SK-N-SH (cell line): Measurements from ENCODE around the gene RILPL1. TPM values are rescaled to one million over a fixed set of nuclear protein-coding genes. Genes with fewer than 3 reads are reported as not detected.
"Not testable (repeated sequence)": the region's sequence is repeated elsewhere in the genome, so short reads cannot be mapped to it uniquely, and the experiment has no call there.

ENCODE experiments used
- CTCF ChIA-PET: fragments of 300-600, 350-600 bp; formaldehyde crosslinking; extraction: SDS; loops from one replicate; lab custom pipeline; 2021; lab: Yijun Ruan, JAX
- POLR2A ChIA-PET: fragments of 350-600 bp; sonication (Branson Sonifier 250); formaldehyde crosslinking; extraction: SDS; loops from one replicate; lab custom pipeline; 2020; ENCODE audit warnings: antibody characterized with exemption, inconsistent platforms; lab: Yijun Ruan, JAX
- DNase-seq: peaks from one replicate; pipeline ENCODE4 v3.0.0; 2012
- H2AFZ ChIP-seq: fragments of 200-600 bp; sonication (generic); 2 replicates; pipeline ENCODE4 v1.8.1; 2016; ENCODE audit warnings: antibody characterized with exemption, mild to moderate bottlenecking, low read depth
- H3F3A ChIP-seq: fragments of 200-600 bp; sonication (generic); replicated peaks from 2 replicates; pipeline ENCODE3; 2016; ENCODE audit warnings: antibody characterized with exemption, mild to moderate bottlenecking; ENCODE audit not compliant: insufficient read depth
- H3K27ac ChIP-seq, 2 experiments: fragments of 200-500 bp in 1 of 2; fragments of 200-600 bp in 1 of 2; sonication (Bioruptor generic) in 1 of 2; sonication (generic), shearing (Covaris generic) in 1 of 2; 2 replicates each; pipeline versions ENCODE4 v1.5.1 to v1.6.1; 2014 to 2016; ENCODE audit warnings: low read depth in 2 of 2, inconsistent platforms in 1 of 2, low read length in 1 of 2, mild to moderate bottlenecking in 1 of 2, mixed read lengths in 1 of 2
- H3K27me3 ChIP-seq: fragments of 200-600 bp; sonication (generic), shearing (Covaris generic); 2 replicates; pipeline ENCODE4 v1.6.1; 2016; ENCODE audit warnings: mixed run types; ENCODE audit not compliant: insufficient read depth
- H3K36me3 ChIP-seq, 2 experiments: fragments of 200-500 bp in 1 of 2; fragments of 200-600 bp in 1 of 2; sonication (Bioruptor generic) in 1 of 2; sonication (generic) in 1 of 2; replicated peaks in 1 of 2; 2 replicates each; pipeline versions ENCODE3 to v1.5.1; 2014 to 2016; ENCODE audit warnings: low read length in 1 of 2, mild to moderate bottlenecking in 1 of 2; ENCODE audit not compliant: insufficient read depth in 2 of 2, control insufficient read depth in 1 of 2
- H3K4me1 ChIP-seq, 2 experiments: fragments of 200-500 bp in 1 of 2; fragments of 200-600 bp in 1 of 2; sonication (Bioruptor generic) in 1 of 2; sonication (generic), shearing (Covaris generic) in 1 of 2; 2 replicates each; pipeline versions ENCODE4 v1.5.1 to v1.6.1; 2014 to 2016; ENCODE audit warnings: low read depth in 1 of 2, low read length in 1 of 2, mixed run types in 1 of 2; ENCODE audit not compliant: insufficient read depth in 2 of 2, control insufficient read depth in 1 of 2
- H3K4me2 ChIP-seq: fragments of 200-600 bp; sonication (generic), shearing (Covaris generic); 2 replicates; pipeline ENCODE4 v1.6.1; 2017; ENCODE audit warnings: mixed run types
- H3K4me3 ChIP-seq, 2 experiments: fragments of 200-500 bp in 1 of 2; fragments of 200-600 bp in 1 of 2; sonication (Bioruptor generic) in 1 of 2; sonication (generic), shearing (Covaris generic) in 1 of 2; 2 replicates each; pipeline versions ENCODE4 v1.5.1 to v1.8.1; 2014 to 2016; ENCODE audit warnings: low read depth in 2 of 2, inconsistent platforms in 1 of 2, low read length in 1 of 2, mild to moderate bottlenecking in 1 of 2, mixed read lengths in 1 of 2, moderate library complexity in 1 of 2
- H3K79me2 ChIP-seq: fragments of 200-600 bp; sonication (generic); 2 replicates; pipeline ENCODE4 v1.8.1; 2017; ENCODE audit warnings: mild to moderate bottlenecking; ENCODE audit not compliant: insufficient read depth
- H3K9ac ChIP-seq: fragments of 200-600 bp; sonication (generic); 2 replicates; pipeline ENCODE4 v1.6.1; 2017; ENCODE audit warnings: mixed run types
- H3K9me2 ChIP-seq: fragments of 200-600 bp; sonication (generic); 2 replicates; pipeline ENCODE4 v1.6.1; 2017; ENCODE audit warnings: mixed run types
- H3K9me3 ChIP-seq: fragments of 200-600 bp; sonication (generic); 2 replicates; pipeline ENCODE4 v1.6.1; 2017; ENCODE audit warnings: mixed run types, mild to moderate bottlenecking, moderate library complexity
- H4K20me1 ChIP-seq: fragments of 200-600 bp; sonication (generic); 2 replicates; pipeline ENCODE4 v1.6.1; 2017; ENCODE audit warnings: mild to moderate bottlenecking, mixed run types; ENCODE audit not compliant: insufficient read depth
- CHD2 ChIP-seq: fragments of 150-350 bp; IDR thresholded peaks from 2 replicates; pipeline ENCODE4 v1.6.1; 2018; ENCODE audit warnings: low read length; ENCODE audit not compliant: partially characterized antibody
- FOSL2 ChIP-seq: IDR thresholded peaks from 2 replicates; pipeline ENCODE4 v1.4.0; 2012; ENCODE audit warnings: low read depth, mild to moderate bottlenecking, moderate library complexity, borderline replicate concordance
- RAD21 ChIP-seq: IDR thresholded peaks from 2 replicates; pipeline ENCODE4 v1.6.1; 2012; ENCODE audit warnings: mild to moderate bottlenecking, low read length
- RCOR1 ChIP-seq: fragments of 150-350 bp; IDR thresholded peaks from 2 replicates; pipeline ENCODE4 v1.6.1; 2017; ENCODE audit warnings: antibody characterized with exemption, low read length
- RXRA ChIP-seq: IDR thresholded peaks from 2 replicates; pipeline ENCODE4 v1.4.0; 2012; ENCODE audit warnings: low read depth, mild to moderate bottlenecking, borderline replicate concordance
- YY1 ChIP-seq: IDR thresholded peaks from 2 replicates; pipeline ENCODE4 v1.4.0; 2012; ENCODE audit warnings: low read depth, mild to moderate bottlenecking
- WGBS: methylation state at CpG from one replicate; pipeline ENCODE4 v1.1.6; 2017; ENCODE audit warnings: low lambda C conversion rate; 5-methylcytosine and 5-hydroxymethylcytosine counted together
- polyA plus RNA-seq, 3 experiments: library from polyadenylated mRNA; depleted of rRNA; stranded (reverse); fragments of >200 nt; gene quantifications; 2 replicates each; pipeline ENCODE4 v1.2.3, GENCODE V29; 2012
- TF ChIP-seq, protein P1 (sequence below): IDR thresholded peaks from 2 replicates; pipeline ENCODE4 v1.4.0; 2012; ENCODE audit warnings: low read depth, borderline replicate concordance
- TF ChIP-seq, protein P2 (sequence below): fragments of 150-350 bp; IDR thresholded peaks from 2 replicates; pipeline ENCODE4 v1.6.1; 2017; ENCODE audit warnings: antibody characterized with exemption, low read length, low read depth, borderline replicate concordance
- TF ChIP-seq, protein P3 (sequence below): IDR thresholded peaks from 2 replicates; pipeline ENCODE4 v1.4.0; 2012; ENCODE audit warnings: low read depth

Gene RILPL1
- polyA plus RNA-seq, 1 of the 3 experiments (the other 2 are of a cell fraction): 32.6 TPM

DNA sequence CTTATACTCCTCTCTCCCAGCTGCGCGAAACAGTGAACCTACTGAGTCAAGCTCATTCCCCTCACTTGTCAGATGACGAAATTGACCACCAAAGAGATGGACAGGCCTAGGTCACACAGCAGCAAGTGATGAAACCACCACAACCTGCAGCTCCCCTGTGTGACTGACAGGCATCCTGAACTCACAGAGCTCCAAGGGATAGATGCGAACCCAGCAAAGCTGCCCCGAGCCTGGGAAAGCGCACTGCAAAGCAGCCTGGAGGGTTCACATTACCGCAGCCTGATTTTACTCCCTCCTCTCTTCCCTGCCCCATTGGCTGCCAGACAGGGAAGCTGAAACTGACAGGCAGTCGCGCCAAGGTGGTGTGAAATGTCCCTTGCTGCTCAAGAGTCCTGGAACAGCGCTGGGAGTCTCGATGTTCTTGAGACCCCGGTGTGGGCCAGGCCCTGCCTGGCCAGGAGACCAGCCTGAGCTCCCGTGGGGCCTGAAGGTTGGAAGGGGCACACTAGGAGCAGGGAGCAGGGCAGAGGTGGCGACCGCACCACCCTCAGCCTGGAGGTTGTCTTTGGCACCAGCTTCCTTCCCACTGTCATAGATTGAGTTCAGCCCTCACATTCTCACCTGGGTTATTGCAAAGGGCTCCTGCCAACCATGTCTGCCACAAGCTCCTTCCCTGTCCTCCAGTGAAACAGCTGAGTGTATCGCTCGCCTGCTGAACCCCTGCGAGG, 39.2 kb downstream of the RILPL1 start:
- Histone ChIP-seq H3K9me2 (no peaks in the 10 kb centered on the region), H2AFZ (no peak overlapping the region), H3K9ac (no peak overlapping the region), H3K27ac (no peak overlapping the region), H3F3A (no peaks in the 10 kb centered on the region), H3K4me2 (no peak overlapping the region), H3K9me3 (no peaks in the 10 kb centered on the region), H4K20me1 (no peaks in the 10 kb centered on the region), H3K4me3 (no peak overlapping the region), H3K27me3 (no peaks in the 10 kb centered on the region), H3K79me2 (no peaks in the 10 kb centered on the region), H3K36me3 (peaks cover 6 to 13% of the 10 kb centered on the region in 2 experiments), H3K4me1 (no peaks in the 10 kb centered on the region)
- CTCF ChIA-PET: interaction anchor here (0.6 kb wide), 1 partner anchor 301 kb away, joined by 3 read pairs; no protein-coding TSS in a partner anchor
- WGBS: 95% methylated on average over 14 of the region's 18 CpGs
- TF ChIP-seq, protein P1, sequence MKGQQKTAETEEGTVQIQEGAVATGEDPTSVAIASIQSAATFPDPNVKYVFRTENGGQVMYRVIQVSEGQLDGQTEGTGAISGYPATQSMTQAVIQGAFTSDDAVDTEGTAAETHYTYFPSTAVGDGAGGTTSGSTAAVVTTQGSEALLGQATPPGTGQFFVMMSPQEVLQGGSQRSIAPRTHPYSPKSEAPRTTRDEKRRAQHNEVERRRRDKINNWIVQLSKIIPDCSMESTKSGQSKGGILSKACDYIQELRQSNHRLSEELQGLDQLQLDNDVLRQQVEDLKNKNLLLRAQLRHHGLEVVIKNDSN: no peak
- TF ChIP-seq, protein P2, sequence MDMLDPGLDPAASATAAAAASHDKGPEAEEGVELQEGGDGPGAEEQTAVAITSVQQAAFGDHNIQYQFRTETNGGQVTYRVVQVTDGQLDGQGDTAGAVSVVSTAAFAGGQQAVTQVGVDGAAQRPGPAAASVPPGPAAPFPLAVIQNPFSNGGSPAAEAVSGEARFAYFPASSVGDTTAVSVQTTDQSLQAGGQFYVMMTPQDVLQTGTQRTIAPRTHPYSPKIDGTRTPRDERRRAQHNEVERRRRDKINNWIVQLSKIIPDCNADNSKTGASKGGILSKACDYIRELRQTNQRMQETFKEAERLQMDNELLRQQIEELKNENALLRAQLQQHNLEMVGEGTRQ: no peak
- no peak for TF ChIP-seq RCOR1
- no peak for TF ChIP-seq YY1
- TF ChIP-seq, protein P3, sequence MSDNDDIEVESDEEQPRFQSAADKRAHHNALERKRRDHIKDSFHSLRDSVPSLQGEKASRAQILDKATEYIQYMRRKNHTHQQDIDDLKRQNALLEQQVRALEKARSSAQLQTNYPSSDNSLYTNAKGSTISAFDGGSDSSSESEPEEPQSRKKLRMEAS: no peak
- no peak for TF ChIP-seq FOSL2
- TF ChIP-seq CHD2: no peak
- no peak for TF ChIP-seq RXRA
- TF ChIP-seq RAD21: no peak
- POLR2A ChIA-PET: no interaction called here
- DNase-seq: no peak

DNA sequence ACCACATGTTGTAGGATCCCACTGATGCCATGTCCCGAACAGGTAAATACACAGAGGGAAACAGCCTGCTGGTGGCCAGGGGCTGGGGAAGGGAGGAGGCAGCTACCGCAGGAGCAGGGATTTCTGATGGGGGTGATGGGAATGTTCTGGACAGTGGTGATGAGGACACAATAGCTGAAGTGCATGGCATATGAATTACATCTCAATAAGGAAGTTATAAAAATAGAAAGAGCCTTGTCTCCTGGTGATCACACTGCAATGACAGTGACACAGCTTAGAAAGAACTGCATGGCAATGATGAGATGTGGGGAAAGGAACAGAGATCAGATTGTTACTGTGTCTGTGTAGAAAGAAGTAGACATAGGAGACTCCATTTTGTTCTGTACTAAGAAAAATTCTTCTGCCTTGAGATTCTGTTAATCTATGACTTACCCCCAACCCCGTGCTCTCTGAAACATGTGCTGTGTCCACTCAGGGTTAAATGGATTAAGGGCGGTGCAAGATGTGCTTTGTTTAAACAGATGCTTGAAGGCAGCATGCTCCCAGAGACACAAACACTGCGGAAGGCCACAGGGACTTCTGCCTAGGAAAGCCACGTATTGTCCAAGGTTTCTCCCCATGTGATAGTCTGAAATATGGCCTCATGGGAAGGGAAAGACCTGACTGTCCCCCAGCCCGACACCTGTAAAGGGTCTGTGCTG, 41.0 kb downstream of the RILPL1 start:
- WGBS: 95% methylated on average over 7 of the region's 7 CpGs
- H3K4me2 ChIP-seq, H3K4me3 ChIP-seq, H3K27ac ChIP-seq, DNase-seq, H3K9me3 ChIP-seq, POLR2A ChIA-PET, H3K9me2 ChIP-seq, CTCF ChIA-PET, H2AFZ ChIP-seq, H3K4me1 ChIP-seq, H3K36me3 ChIP-seq, H3F3A ChIP-seq, H4K20me1 ChIP-seq, H3K27me3 ChIP-seq, H3K79me2 ChIP-seq, H3K9ac ChIP-seq: not testable (repeated sequence)
